GM10266 (cell line): Measurements from ENCODE around the gene NRAP.
"Not testable (repeated sequence)": the region's sequence is repeated elsewhere in the genome, so short reads cannot be mapped to it uniquely, and the experiment has no call there.

Source experiments
- DNase-seq: peaks from one replicate; pipeline ENCODE4 v3.0.0; 2012; ENCODE audit errors: extremely low spot score
- TF ChIP-seq, protein P1 (sequence below): IDR thresholded peaks from 2 replicates; pipeline ENCODE4 v1.5.1; 2012; ENCODE audit warnings: mild to moderate bottlenecking, low read depth; ENCODE audit not compliant: control insufficient read depth, insufficient read depth; ENCODE audit errors: missing control alignments

Gene NRAP

GRCh38 chr10:113663142-113663541 is 699 bp downstream of the NRAP start:
- TF ChIP-seq, protein P1, sequence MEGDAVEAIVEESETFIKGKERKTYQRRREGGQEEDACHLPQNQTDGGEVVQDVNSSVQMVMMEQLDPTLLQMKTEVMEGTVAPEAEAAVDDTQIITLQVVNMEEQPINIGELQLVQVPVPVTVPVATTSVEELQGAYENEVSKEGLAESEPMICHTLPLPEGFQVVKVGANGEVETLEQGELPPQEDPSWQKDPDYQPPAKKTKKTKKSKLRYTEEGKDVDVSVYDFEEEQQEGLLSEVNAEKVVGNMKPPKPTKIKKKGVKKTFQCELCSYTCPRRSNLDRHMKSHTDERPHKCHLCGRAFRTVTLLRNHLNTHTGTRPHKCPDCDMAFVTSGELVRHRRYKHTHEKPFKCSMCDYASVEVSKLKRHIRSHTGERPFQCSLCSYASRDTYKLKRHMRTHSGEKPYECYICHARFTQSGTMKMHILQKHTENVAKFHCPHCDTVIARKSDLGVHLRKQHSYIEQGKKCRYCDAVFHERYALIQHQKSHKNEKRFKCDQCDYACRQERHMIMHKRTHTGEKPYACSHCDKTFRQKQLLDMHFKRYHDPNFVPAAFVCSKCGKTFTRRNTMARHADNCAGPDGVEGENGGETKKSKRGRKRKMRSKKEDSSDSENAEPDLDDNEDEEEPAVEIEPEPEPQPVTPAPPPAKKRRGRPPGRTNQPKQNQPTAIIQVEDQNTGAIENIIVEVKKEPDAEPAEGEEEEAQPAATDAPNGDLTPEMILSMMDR: no peak
- DNase-seq: no peak

GRCh38 chr10:113661332-113661731 is 2.5 kb downstream of the NRAP start:
- TF ChIP-seq, protein P1: no peak
- no peak for DNase-seq

- DNase-seq: no peak
- TF ChIP-seq, protein P1: no peak
These were observed 6.3 kb downstream of the NRAP start for GRCh38 chr10:113657544-113657943.

DNA sequence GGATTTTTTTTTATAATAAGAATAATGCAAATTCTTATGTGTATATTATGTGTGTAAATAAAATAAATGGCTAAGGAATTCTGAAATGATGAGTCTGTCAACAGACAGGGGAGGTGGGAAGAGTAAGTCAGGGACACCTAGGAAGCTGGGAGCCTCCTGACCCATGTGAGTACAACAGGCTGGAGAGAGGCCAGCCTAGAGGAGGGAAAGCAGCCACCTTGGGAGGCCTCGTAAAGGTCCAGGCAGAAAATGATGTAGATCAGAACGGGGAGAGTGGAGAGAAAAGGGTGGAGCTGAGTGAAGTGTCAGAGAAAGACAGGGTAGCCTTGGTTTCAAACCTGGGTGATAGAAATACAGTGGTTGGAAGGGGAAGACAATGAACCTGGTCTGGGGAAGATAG is 6.9 kb downstream of the NRAP start:
- DNase-seq: no peak

GRCh38 chr10:113652456-113652855 is 11.4 kb downstream of the NRAP start:
- not testable (repeated sequence) for DNase-seq

More for the DNA sequence above, 6.9 kb downstream of the NRAP start:
- TF ChIP-seq, protein P1: no peak

DNA sequence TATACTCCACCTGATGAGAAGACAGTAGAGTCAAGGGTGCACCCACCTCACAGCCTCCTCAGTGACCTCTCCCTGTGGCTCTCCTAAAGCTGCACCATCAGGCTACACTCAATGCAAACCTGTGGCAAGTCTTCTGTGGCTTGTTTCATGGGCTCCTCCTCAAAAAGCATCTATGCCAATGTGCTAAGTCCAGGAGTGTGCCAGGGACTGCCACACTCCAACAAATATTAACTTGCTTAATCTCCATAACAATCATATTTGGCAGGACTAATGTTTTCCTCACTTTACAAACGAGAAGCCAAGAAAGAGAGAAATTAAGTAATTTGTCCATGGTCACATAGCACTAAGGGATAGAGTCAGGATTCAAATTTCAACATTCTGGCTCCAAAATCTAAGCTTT is 11.9 kb downstream of the NRAP start:
- TF ChIP-seq, protein P1: no peak
- DNase-seq: no peak

DNA sequence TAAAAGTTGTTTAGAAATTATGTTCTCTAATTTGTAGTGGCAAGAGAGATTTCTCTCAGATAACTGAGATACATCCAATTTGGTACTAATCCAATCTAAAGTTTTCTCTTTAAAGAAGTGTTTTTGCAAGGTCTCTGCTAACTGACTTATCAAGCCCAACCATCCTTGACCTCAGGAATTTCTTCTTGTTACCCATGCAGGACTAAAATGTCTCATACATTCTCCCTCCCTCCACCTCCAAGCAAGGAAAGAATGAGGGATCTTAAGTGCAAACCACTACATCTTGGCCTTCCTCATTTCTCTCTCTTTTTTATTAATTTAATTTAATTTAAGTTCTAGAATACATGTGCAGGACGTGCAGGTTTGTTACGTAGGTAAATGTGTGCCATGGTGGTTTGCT is 12.8 kb downstream of the NRAP start:
- TF ChIP-seq, protein P1: no peak
- no peak for DNase-seq

GRCh38 chr10:113650172-113650571 is 13.7 kb downstream of the NRAP start:
- DNase-seq: no peak
- TF ChIP-seq, protein P1: no peak
